PFSK-1 (cell line): Measurements from ENCODE around the gene GLCE.

ENCODE experiments used
- FOXP2 ChIP-seq: optimal IDR thresholded peaks from 2 replicates; pipeline ENCODE3; 2011; ENCODE audit warnings: borderline replicate concordance, control low read depth, inconsistent platforms; ENCODE audit not compliant: insufficient read depth; ENCODE audit errors: extremely low read length, extremely low read depth
- POLR2AphosphoS5 ChIP-seq: IDR thresholded peaks from 2 replicates; pipeline ENCODE4 v1.6.1; 2012; ENCODE audit warnings: low read depth, mild to moderate bottlenecking, control low read depth, low read length, moderate library complexity
- TAF1 ChIP-seq: IDR thresholded peaks from 2 replicates; pipeline ENCODE4 v1.6.1; 2012; ENCODE audit warnings: low read length, control low read depth, borderline replicate concordance; ENCODE audit not compliant: insufficient read depth

DNA sequence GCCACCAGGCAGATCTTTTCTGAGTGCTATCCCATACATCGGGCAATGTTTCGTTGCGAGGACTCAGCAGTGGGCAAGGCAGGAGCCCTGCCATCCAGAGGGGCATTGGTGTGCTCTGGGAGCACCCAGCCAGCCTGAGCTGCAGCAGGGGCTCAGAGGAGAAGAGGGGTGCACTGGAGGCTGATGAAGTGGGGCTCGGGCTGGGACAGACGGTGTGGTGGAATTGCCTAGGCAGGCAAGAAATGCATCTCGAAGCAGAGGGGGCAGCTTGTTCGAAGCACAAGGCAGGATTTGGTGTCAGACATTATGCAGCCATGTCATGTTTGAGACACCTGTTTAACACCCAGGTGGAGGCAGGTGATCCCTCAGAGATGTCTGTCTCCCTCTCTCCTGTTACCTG is 157.6 kb downstream of the GLCE start:
- no peak for TF ChIP-seq TAF1
- no peak for TF ChIP-seq POLR2AphosphoS5
- TF ChIP-seq FOXP2 = no peak
